HG03159 (cell line): ENCODE data around the gene PIP5K1C.
"Not testable (repeated sequence)": the region's sequence is repeated elsewhere in the genome, so short reads cannot be mapped to it uniquely, and the experiment has no call there.

Experiments used
- ATAC-seq: cut with Tn5 transposase; IDR thresholded peaks from one replicate; pipeline ENCODE4 v1.9.1; 2021; ENCODE audit warnings: mild to moderate bottlenecking, moderate library complexity; ENCODE audit not compliant: unreplicated experiment

PIP5K1C gene

GRCh38 chr19:3648037-3648905, 52.0 kb downstream of the PIP5K1C start:
- ATAC-seq: no peak

DNA sequence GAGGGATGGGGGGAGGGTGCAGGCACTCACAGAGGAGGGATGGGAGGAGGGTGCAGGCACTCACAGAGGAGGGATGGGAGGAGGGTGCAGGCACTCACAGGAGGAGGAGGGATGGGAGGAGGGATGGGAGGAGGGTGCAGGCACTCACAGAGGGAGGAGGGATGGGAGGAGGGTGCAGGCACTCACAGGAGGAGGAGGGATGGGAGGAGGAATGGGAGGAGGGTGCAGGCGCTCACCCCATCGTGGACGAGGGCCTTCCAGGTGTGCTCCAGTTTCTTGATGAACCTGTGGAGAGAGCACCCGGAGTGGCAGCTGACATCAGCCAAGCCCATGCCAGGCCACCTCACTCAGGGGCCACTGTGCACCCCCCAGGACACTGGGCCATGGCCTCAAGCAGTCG, 53.2 kb downstream of the PIP5K1C start:
- ATAC-seq: not testable (repeated sequence)

GRCh38 chr19:3646336-3647092, 53.8 kb downstream of the PIP5K1C start:
- no peak for ATAC-seq

GRCh38 chr19:3645726-3646125, 54.5 kb downstream of the PIP5K1C start:
- no peak for ATAC-seq

- no peak for ATAC-seq
Observed at GRCh38 chr19:3645067-3645396, 55.2 kb downstream of the PIP5K1C start.

DNA sequence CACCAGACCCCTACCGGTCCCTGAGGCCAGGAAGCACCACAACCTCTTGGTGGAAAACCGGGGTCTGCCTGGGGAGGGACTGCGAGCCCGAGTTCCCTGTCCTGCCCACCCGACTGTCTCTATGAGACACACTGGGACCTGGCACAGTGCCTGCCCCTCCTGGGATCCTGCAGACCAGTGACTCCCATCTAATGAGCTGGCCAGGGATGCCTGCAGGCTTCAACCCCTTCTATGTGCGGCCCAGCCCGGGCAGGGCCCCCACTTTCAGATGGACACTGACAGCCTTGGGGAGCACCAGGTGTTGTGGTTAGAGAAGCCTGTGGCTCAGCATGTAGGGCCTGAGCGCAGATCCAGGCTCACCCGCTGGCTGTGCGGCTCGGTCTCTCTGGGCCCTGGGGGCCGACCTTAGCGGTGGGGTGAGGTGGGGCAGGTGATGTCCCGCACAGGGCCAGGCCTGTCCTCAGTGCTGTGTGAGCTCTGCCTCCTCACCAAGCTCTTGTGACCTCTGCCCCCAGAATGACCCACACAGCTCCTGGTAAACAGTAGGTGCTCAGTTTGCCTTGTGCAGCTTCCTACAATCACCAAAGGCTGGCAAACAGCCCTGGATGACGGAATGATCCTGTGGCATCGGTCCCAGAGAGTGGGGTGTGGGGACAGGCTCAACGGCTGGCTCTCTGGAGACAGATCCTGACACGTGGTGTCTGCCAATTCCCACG, 55.8 kb downstream of the PIP5K1C start:
- ATAC-seq: no peak

- ATAC-seq: no peak
Observed at GRCh38 chr19:3643674-3644313, 56.5 kb downstream of the PIP5K1C start.

- ATAC-seq: no peak
Observed at GRCh38 chr19:3642987-3643673, 57.1 kb downstream of the PIP5K1C start.

- ATAC-seq: no peak
Observed at GRCh38 chr19:3642296-3642695, 58.0 kb downstream of the PIP5K1C start.

GRCh38 chr19:3641515-3642269, 58.6 kb downstream of the PIP5K1C start:
- no peak for ATAC-seq

DNA sequence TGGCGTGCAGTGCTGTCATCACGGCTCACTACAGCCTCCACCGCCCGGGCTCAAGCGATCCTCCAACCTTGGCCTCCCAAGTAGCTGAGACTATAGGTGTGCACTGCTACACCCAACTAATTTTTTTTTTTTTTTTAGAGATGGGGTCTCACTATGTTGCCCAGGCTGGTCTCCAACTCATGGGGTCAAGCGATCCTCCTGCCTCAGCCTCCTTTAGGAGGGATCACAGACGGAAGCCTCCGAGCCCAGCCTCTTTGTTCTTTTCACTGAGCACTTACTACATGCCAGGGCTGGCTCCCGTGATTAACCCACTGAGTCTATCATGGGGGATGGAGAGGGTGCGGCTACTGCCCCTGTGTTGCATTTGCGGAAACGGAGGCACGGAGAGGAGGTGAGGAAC, 60.8 kb downstream of the PIP5K1C start:
- ATAC-seq: no peak

GRCh38 chr19:3638208-3639193, 61.8 kb downstream of the PIP5K1C start:
- no peak for ATAC-seq

DNA sequence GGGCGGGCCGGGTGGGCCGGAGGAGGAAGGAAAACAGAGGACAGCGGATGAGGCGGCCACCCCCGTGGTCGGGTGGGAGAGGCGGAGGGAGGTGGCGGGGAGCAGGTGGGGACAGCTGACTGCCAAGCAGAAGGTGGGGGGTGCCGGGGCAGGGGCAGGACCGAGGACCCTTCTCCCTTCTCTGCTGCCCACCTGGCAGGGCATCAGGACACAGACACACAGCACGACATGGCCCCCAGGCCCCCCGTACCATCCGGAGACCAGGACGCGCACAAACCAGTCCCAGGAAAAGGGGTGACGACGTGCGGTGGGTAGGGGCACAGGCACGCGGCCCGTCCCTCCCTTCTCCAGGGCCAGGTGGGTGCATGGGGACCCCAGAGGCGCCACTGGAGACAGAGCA, 62.6 kb downstream of the PIP5K1C start:
- no peak for ATAC-seq

DNA sequence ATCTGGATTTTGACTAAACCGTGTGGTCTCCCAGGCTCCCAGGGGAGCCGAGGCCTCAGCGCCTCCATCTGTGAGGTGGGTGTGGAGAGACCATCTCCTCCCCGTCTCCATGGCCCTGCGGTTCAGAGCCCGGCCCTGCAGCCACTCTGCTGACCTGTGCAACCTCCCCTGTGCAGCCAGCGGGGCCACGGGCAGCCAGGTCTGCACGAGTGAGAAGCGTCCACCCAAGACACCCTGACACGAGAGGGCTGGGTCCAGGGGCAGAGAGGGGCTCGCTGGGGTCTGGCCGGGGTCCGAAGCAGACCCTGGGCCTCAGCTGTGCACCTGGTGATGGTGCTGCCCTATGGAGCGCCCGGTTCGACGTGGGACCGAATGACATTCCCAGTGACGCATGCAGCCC, 63.3 kb downstream of the PIP5K1C start:
- ATAC-seq: no peak

GRCh38 chr19:3636506-3636905, 63.8 kb downstream of the PIP5K1C start:
- ATAC-seq: no peak

GRCh38 chr19:3634496-3635045, 65.7 kb downstream of the PIP5K1C start:
- ATAC-seq: no peak

- ATAC-seq: no peak
Observed at GRCh38 chr19:3633559-3633988, 66.7 kb downstream of the PIP5K1C start.
